C4-2B (cell line): ENCODE data around the gene MALL.

ENCODE experiments used
- CTCF ChIP-seq: fragments of 450-650 bp; conservative IDR thresholded peaks from 2 replicates; pipeline ENCODE4 v1.5.1; 2017; ENCODE audit warnings: mild to moderate bottlenecking
- ZFX ChIP-seq: fragments of 450-650 bp; IDR thresholded peaks from 2 replicates; pipeline ENCODE4 v1.6.1; 2017

GRCh38 chr2:110126906-110127305, 11.3 kb upstream of the MALL start:
- TF ChIP-seq CTCF (no peak), ZFX (no peak)
